HEK293 (cell line): ENCODE results near the gene LUZP2.

ENCODE experiments used
- BCL11A ChIP-seq: fragments of 450-650 bp; formaldehyde crosslinking; IDR thresholded peaks from 2 replicates; pipeline ENCODE4 v1.5.1; 2016; ENCODE audit warnings: low read depth, missing biosample characterization, missing genetic modification characterization
- HOXD13 ChIP-seq: sonication (generic); formaldehyde crosslinking; IDR thresholded peaks from 2 replicates; pipeline ENCODE4 v1.8.0; 2022; ENCODE audit warnings: missing genetic modification reagents, borderline replicate concordance
- ZNF274 ChIP-seq, 2 experiments: fragments of 200-500 bp in 1 of 2; fragments of 450-650 bp in 1 of 2; sonication (Bioruptor generic) in 1 of 2; formaldehyde crosslinking in 1 of 2; IDR thresholded peaks; 2 replicates each; pipeline versions ENCODE4 v1.5.1 to v1.6.1; 2014 to 2016; ENCODE audit warnings: borderline replicate concordance in 1 of 2, inconsistent platforms in 1 of 2, low read length in 1 of 2, missing biosample characterization in 1 of 2, missing genetic modification characterization in 1 of 2
- TF ChIP-seq, protein P1 (sequence below): fragments of 450-650 bp; formaldehyde crosslinking; IDR thresholded peaks from 2 replicates; pipeline ENCODE4 v1.5.1; 2016; ENCODE audit warnings: missing biosample characterization, missing genetic modification characterization
- TF ChIP-seq, protein P2 (sequence below): fragments of 450-650 bp; formaldehyde crosslinking; IDR thresholded peaks from 2 replicates; pipeline ENCODE4 v1.5.1; 2016; ENCODE audit warnings: missing biosample characterization, missing genetic modification characterization

DNA sequence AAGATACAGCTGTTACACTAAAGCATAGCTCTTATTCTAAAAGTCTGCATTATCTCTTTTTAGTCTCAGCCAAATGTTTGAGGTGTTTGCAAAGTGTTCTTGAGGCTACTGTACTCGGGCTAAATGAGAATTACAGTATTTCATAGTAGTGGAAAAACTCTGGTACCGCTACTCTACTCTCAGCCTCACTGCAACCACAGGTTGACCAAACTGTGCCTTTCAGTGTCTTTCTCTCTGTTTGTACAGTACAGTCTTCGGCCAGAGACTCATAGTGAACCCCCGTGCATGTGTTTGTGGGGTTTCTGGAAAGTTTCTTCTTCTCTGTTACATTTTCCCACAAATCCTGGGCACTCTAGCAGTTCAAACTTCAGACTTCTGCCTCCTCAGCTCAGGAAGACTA lies 7.4 kb upstream of the LUZP2 start:
- TF ChIP-seq BCL11A (tag by site-specific recombination) (no peak), ZNF274 (IDR thresholded peaks at IDR 0.05; ENCODE audit: low read length) (no peak), ZNF274 (tag by site-specific recombination; IDR thresholded peaks at IDR 0.05; ENCODE audit: borderline replicate concordance) (no peak), HOXD13 (no peak)
- TF ChIP-seq, protein P1, sequence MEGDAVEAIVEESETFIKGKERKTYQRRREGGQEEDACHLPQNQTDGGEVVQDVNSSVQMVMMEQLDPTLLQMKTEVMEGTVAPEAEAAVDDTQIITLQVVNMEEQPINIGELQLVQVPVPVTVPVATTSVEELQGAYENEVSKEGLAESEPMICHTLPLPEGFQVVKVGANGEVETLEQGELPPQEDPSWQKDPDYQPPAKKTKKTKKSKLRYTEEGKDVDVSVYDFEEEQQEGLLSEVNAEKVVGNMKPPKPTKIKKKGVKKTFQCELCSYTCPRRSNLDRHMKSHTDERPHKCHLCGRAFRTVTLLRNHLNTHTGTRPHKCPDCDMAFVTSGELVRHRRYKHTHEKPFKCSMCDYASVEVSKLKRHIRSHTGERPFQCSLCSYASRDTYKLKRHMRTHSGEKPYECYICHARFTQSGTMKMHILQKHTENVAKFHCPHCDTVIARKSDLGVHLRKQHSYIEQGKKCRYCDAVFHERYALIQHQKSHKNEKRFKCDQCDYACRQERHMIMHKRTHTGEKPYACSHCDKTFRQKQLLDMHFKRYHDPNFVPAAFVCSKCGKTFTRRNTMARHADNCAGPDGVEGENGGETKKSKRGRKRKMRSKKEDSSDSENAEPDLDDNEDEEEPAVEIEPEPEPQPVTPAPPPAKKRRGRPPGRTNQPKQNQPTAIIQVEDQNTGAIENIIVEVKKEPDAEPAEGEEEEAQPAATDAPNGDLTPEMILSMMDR (tag by site-specific recombination), result no peak
- TF ChIP-seq, protein P2, sequence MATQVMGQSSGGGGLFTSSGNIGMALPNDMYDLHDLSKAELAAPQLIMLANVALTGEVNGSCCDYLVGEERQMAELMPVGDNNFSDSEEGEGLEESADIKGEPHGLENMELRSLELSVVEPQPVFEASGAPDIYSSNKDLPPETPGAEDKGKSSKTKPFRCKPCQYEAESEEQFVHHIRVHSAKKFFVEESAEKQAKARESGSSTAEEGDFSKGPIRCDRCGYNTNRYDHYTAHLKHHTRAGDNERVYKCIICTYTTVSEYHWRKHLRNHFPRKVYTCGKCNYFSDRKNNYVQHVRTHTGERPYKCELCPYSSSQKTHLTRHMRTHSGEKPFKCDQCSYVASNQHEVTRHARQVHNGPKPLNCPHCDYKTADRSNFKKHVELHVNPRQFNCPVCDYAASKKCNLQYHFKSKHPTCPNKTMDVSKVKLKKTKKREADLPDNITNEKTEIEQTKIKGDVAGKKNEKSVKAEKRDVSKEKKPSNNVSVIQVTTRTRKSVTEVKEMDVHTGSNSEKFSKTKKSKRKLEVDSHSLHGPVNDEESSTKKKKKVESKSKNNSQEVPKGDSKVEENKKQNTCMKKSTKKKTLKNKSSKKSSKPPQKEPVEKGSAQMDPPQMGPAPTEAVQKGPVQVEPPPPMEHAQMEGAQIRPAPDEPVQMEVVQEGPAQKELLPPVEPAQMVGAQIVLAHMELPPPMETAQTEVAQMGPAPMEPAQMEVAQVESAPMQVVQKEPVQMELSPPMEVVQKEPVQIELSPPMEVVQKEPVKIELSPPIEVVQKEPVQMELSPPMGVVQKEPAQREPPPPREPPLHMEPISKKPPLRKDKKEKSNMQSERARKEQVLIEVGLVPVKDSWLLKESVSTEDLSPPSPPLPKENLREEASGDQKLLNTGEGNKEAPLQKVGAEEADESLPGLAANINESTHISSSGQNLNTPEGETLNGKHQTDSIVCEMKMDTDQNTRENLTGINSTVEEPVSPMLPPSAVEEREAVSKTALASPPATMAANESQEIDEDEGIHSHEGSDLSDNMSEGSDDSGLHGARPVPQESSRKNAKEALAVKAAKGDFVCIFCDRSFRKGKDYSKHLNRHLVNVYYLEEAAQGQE (tag by site-specific recombination), result no peak
